SW 1271 (cell line): ENCODE data around the gene FKBP1B.
A peak's percentile ranks its signal among the peaks of the same experiment; 100 is the strongest.
"Not testable (repeated sequence)": the region's sequence is repeated elsewhere in the genome, so short reads cannot be mapped to it uniquely, and the experiment has no call there.

ENCODE experiments used
- DNase-seq, 2 experiments: peaks; one replicate each; lab custom pipeline; 2025; lab: John Stamatoyannopoulos, UW

The FKBP1B gene

GRCh38 chr2:24049485-24050021 is at the start of gene FKBP1B:
Gene FKBP1B (plus strand): TSS chr2:24049741. CDS start chr2:24049850, 109 bp downstream.
- peak in 1 of 2 experiments; percentile 24 for DNase-seq

- DNase-seq: no peak
Measured at GRCh38 chr2:24007693-24008092, 41.8 kb upstream of the FKBP1B start.

- DNase-seq: no peak
Measured at GRCh38 chr2:24008672-24009366, 40.7 kb upstream of the FKBP1B start.

- DNase-seq: no peak
Measured at GRCh38 chr2:24009367-24009679, 40.2 kb upstream of the FKBP1B start.

GRCh38 chr2:24009680-24010476 is 39.7 kb upstream of the FKBP1B start, which contains the start of gene MFSD2B:
Gene MFSD2B (plus strand): TSS chr2:24010085. CDS start chr2:24010097, 12 bp downstream.
- DNase-seq: no peak

- no peak for DNase-seq
Measured at GRCh38 chr2:24010477-24011249, 38.9 kb upstream of the FKBP1B start.

- DNase-seq: no peak
Measured at GRCh38 chr2:24011250-24012104, 38.1 kb upstream of the FKBP1B start.

GRCh38 chr2:24012521-24013188 is 36.9 kb upstream of the FKBP1B start:
- no peak for DNase-seq

GRCh38 chr2:24014902-24015301 is 34.6 kb upstream of the FKBP1B start:
- not testable (repeated sequence) for DNase-seq

- peak; percentile 86 to 96 for DNase-seq
Measured at GRCh38 chr2:24015562-24016375, 33.8 kb upstream of the FKBP1B start.

GRCh38 chr2:24016376-24016761 is 33.2 kb upstream of the FKBP1B start:
- DNase-seq: no peak

- DNase-seq: no peak
Measured at GRCh38 chr2:24016853-24017703, 32.5 kb upstream of the FKBP1B start.

- DNase-seq: no peak
Measured at GRCh38 chr2:24017711-24018110, 31.8 kb upstream of the FKBP1B start.

- DNase-seq: no peak
Measured at GRCh38 chr2:24018241-24018640, 31.3 kb upstream of the FKBP1B start.

- no peak for DNase-seq
Measured at GRCh38 chr2:24019729-24020128, 29.8 kb upstream of the FKBP1B start.

- DNase-seq: no peak
Measured at GRCh38 chr2:24020244-24020643, 29.3 kb upstream of the FKBP1B start.

GRCh38 chr2:24021122-24021998 is 28.2 kb upstream of the FKBP1B start:
- DNase-seq: no peak
